Hepatocyte (in vitro differentiated cells): ENCODE results near the gene SLC47A2. TPM values are rescaled to one million over a fixed set of nuclear protein-coding genes. Genes with fewer than 3 reads are reported as not detected.

ENCODE experiments used
- DNase-seq: peaks from one replicate; pipeline ENCODE4 v3.0.0-alpha.2; 2016; ENCODE audit warnings: low spot score
- H2AFZ ChIP-seq: fragments of 200-600 bp; sonication (generic); 2 replicates; pipeline ENCODE4 v1.6.0; 2016; ENCODE audit warnings: antibody characterized with exemption, mild to moderate bottlenecking
- H3K27ac ChIP-seq: fragments of 200-600 bp; sonication (generic); 2 replicates; pipeline ENCODE4 v1.5.1; 2016; ENCODE audit warnings: mild to moderate bottlenecking
- H3K27me3 ChIP-seq: fragments of 200-600 bp; sonication (generic); 2 replicates; pipeline ENCODE4 v1.6.1; 2016
- H3K36me3 ChIP-seq: fragments of 200-600 bp; sonication (generic); replicated peaks from 2 replicates; pipeline ENCODE4 v1.5.1; 2016; ENCODE audit warnings: low read depth; ENCODE audit not compliant: insufficient read depth
- H3K4me1 ChIP-seq: fragments of 200-600 bp; sonication (generic); 2 replicates; pipeline ENCODE4 v1.5.1; 2016; ENCODE audit warnings: mild to moderate bottlenecking, moderate library complexity; ENCODE audit not compliant: insufficient read depth
- H3K4me2 ChIP-seq: fragments of 200-600 bp; sonication (generic); 2 replicates; pipeline ENCODE4 v1.6.0; 2016
- H3K4me3 ChIP-seq: fragments of 200-600 bp; sonication (generic); 2 replicates; pipeline ENCODE4 v1.5.1; 2016; ENCODE audit warnings: mild to moderate bottlenecking
- H3K79me2 ChIP-seq: fragments of 200-600 bp; sonication (generic); 2 replicates; pipeline ENCODE4 v1.6.0; 2017; ENCODE audit warnings: mild to moderate bottlenecking
- H3K9me2 ChIP-seq: fragments of 200-600 bp; sonication (generic); replicated peaks from 2 replicates; pipeline ENCODE4 v1.6.0; 2017; ENCODE audit warnings: mild to moderate bottlenecking; ENCODE audit not compliant: insufficient read depth
- H3K9me3 ChIP-seq: fragments of 200-600 bp; sonication (generic); 2 replicates; pipeline ENCODE4 v1.5.1; 2016; ENCODE audit warnings: low read depth, mild to moderate bottlenecking
- H4K20me1 ChIP-seq: fragments of 200-600 bp; sonication (generic); 2 replicates; pipeline ENCODE4 v1.6.0; 2016; ENCODE audit warnings: mild to moderate bottlenecking; ENCODE audit not compliant: insufficient read depth, poor library complexity, severe bottlenecking
- EZH2 ChIP-seq: fragments of 200-600 bp; sonication (generic); IDR thresholded peaks from 2 replicates; pipeline ENCODE4 v1.6.1; 2016; ENCODE audit warnings: antibody characterized with exemption, mild to moderate bottlenecking, borderline replicate concordance
- EZH2phosphoT487 ChIP-seq: fragments of 200-600 bp; sonication (generic); IDR thresholded peaks from one replicate; pipeline ENCODE4 v1.6.1; 2018; ENCODE audit warnings: antibody characterized with exemption, mild to moderate bottlenecking, low read depth, moderate library complexity; ENCODE audit not compliant: unreplicated experiment, severe bottlenecking
- WGBS: methylation state at CpG from one replicate; pipeline ENCODE4 v1.1.6; 2016; ENCODE audit warnings: low lambda C conversion rate; ENCODE audit errors: missing lambda C conversion rate; 5-methylcytosine and 5-hydroxymethylcytosine counted together
- polyA plus RNA-seq: library from polyadenylated mRNA; unstranded; fragments of >200 nt; fragmentation: Nextera tagmentation; extraction: Ambion mirVana; gene quantifications from 2 replicates; pipeline ENCODE4 v1.2.1, GENCODE V29; 2016
- total RNA-seq: library from RNA; depleted of rRNA; stranded (reverse); fragments of >200 nt; gene quantifications from 2 replicates; pipeline ENCODE4 v1.2.3, GENCODE V29; 2014
- TF ChIP-seq, protein P1 (sequence below): fragments of 200-600 bp; sonication (generic); IDR thresholded peaks from 2 replicates; pipeline ENCODE4 v1.5.1; 2016; ENCODE audit warnings: antibody characterized with exemption, mild to moderate bottlenecking; ENCODE audit not compliant: poor library complexity

The SLC47A2 gene
- total and polyA plus RNA-seq, 2 experiments from 2014 or later = 0.07 TPM; not detected in 1

DNA sequence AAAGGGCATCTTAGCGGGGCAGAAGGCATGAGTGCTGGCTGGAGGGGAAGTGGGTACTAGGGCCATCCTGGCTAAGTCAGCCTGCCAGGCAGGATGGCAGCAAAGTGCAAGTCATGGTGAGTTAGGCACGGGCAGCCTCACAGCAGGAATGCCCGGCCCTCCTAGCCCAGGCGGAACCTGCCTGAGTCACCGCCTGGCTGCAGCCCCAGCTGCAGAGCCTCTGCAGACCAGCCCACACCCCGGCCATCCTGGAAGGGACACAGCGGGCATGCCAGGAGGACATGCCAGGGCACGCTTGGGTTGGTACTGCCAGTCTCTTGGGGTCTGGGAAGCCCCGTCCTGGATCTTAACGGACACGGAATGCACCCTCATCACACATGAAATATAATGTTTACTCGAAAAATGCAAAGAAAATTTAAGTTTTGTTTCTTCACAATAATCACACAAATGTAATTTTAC is 36.7 kb upstream of the SLC47A2 start:
- no peak overlapping the region for H3K27ac ChIP-seq
- no peaks in the 10 kb centered on the region for H3K9me3 ChIP-seq
- WGBS = 91% methylated on average over 12 of the region's 12 CpGs
- H2AFZ ChIP-seq = no peak overlapping the region
- no peak overlapping the region for H3K4me2 ChIP-seq
- H3K9me2 ChIP-seq = no peaks in the 10 kb centered on the region
- no peak for DNase-seq
- no peaks in the 10 kb centered on the region for H3K36me3 ChIP-seq
- no peaks in the 10 kb centered on the region for H3K79me2 ChIP-seq
- H3K27me3 ChIP-seq = no peaks in the 10 kb centered on the region
- TF ChIP-seq EZH2 (no peak), EZH2phosphoT487 (no peak)
- TF ChIP-seq, protein P1, sequence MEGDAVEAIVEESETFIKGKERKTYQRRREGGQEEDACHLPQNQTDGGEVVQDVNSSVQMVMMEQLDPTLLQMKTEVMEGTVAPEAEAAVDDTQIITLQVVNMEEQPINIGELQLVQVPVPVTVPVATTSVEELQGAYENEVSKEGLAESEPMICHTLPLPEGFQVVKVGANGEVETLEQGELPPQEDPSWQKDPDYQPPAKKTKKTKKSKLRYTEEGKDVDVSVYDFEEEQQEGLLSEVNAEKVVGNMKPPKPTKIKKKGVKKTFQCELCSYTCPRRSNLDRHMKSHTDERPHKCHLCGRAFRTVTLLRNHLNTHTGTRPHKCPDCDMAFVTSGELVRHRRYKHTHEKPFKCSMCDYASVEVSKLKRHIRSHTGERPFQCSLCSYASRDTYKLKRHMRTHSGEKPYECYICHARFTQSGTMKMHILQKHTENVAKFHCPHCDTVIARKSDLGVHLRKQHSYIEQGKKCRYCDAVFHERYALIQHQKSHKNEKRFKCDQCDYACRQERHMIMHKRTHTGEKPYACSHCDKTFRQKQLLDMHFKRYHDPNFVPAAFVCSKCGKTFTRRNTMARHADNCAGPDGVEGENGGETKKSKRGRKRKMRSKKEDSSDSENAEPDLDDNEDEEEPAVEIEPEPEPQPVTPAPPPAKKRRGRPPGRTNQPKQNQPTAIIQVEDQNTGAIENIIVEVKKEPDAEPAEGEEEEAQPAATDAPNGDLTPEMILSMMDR = no peak
- peaks cover 7% of the 10 kb centered on the region for H3K4me1 ChIP-seq
- no peaks in the 10 kb centered on the region for H4K20me1 ChIP-seq
- H3K4me3 ChIP-seq = no peak overlapping the region

DNA sequence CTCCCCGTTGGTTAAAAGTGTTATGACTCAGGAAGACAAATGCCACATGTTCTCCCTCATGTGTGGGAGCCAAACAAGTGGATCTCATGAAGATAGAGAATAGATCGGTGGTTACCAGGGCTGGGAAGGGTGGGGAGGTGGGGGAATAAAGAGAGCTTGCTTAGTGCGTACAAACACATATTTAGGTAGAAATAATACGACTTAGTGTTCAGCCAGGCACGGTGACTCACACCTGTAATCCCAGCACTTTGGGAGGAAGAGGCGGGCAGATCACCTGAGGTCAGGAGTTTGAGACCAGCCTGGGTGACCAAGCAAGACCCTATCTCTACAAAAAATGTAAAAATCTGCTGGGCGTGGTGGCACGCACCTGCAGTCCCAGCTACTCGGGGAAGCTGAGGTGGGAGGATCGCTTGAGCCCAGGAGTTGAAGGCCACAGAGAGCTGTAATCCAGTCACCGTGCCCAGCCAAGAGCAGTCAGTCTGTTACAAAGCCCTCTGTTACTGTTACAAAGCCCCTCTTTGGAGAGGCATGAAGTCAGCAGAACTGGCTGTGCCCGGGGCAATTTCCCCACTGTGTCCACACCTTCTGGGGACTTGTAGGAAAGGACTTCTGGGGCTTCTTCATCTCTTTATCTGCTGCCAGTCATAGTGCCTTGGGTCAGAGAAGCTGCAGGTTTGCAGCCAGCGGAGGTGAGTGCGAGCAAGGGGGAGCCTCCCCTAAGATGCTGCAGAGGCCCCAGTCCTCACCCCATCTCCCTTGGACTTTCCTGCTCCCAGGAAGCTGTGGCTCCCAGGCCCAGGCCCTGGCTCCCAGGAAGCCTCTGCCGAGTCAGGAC is 36.0 kb upstream of the SLC47A2 start:
- TF ChIP-seq, protein P1 = no peak
- no peak for TF ChIP-seq EZH2phosphoT487
- TF ChIP-seq EZH2 = no peak
- H3K9me3 ChIP-seq = no peaks in the 10 kb centered on the region
- no peaks in the 10 kb centered on the region for H3K79me2 ChIP-seq
- H3K36me3 ChIP-seq = no peaks in the 10 kb centered on the region
- 90% methylated on average over 15 of the region's 15 CpGs for WGBS
- no peak for DNase-seq
- no peaks in the 10 kb centered on the region for H4K20me1 ChIP-seq
- no peaks in the 10 kb centered on the region for H3K27me3 ChIP-seq
- H3K9me2 ChIP-seq = no peaks in the 10 kb centered on the region
- no peak overlapping the region for H3K4me2 ChIP-seq
- H3K4me3 ChIP-seq = no peak overlapping the region
- H3K4me1 ChIP-seq = peaks cover 10% of the 10 kb centered on the region
- no peak overlapping the region for H2AFZ ChIP-seq
- no peak overlapping the region for H3K27ac ChIP-seq

DNA sequence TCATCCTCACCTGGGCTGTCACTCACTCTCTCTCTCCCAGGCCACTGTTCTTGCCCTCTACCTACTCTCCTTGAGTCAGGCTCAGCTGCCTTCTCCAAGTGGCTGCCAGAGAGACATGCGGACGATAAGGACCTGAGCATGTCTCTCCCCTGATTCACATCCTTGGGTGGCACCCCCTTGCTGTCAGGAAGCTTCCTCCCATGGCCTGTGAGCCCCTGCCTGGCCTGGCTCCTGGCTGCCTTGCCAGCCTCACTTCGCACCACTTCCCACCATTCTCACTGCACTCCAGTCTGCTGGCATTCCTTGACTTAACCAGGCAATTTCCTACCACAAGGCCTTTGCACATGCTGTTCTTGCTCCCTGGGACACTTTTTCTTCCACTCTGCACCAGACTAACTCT is 34.5 kb upstream of the SLC47A2 start:
- no peak overlapping the region for H2AFZ ChIP-seq
- H3K36me3 ChIP-seq = no peaks in the 10 kb centered on the region
- no peak overlapping the region for H3K4me3 ChIP-seq
- peaks cover 10% of the 10 kb centered on the region for H3K4me1 ChIP-seq
- H3K27ac ChIP-seq = no peak overlapping the region
- no peaks in the 10 kb centered on the region for H3K79me2 ChIP-seq
- H3K27me3 ChIP-seq = no peaks in the 10 kb centered on the region
- no peaks in the 10 kb centered on the region for H3K9me2 ChIP-seq
- no peaks in the 10 kb centered on the region for H4K20me1 ChIP-seq
- no peak for TF ChIP-seq EZH2phosphoT487
- TF ChIP-seq, protein P1 = no peak
- TF ChIP-seq EZH2 = no peak
- no peaks in the 10 kb centered on the region for H3K9me3 ChIP-seq
- 92% methylated on average over 3 of the region's 3 CpGs for WGBS
- no peak overlapping the region for H3K4me2 ChIP-seq
- no peak for DNase-seq
